ENCODE measurements around the gene DFFA. TPM values are rescaled to one million over a fixed set of nuclear protein-coding genes. Genes with fewer than 3 reads are reported as not detected.
"Not testable (repeated sequence)": the region's sequence is repeated elsewhere in the genome, so short reads cannot be mapped to it uniquely, and the experiment has no call there.

The DFFA gene
- total RNA-seq, 1 donor from 2014 or later = 22.8 TPM

- DNase-seq (ENCODE audit: low spot score) = no peak
- intact Hi-C loops (cut with DNase I) = loop anchor here (2.0 kb wide), 1 partner anchor 362 kb away; no protein-coding TSS in a partner anchor
These were observed 35.0 kb upstream of the DFFA start for GRCh38 chr1:10507111-10507879.

DNA sequence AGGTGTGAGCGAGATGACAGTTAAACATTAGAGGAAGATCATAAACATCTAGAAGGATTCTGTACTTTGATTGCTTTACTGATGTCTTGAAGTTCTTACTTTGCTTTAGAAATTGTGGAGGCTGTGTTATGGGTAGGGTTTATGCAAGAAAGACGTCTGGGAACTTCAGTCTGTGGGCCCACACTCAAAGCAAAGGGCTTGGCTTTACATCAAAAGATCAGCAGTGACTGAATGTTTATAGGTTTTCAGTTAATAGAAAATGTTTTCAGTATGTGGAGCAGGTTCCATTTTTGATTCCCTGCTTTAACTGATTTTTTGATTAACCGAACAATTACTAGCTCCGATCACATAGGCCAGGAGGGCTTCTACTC lies 34.3 kb upstream of the DFFA start:
- no peak for DNase-seq (ENCODE audit: low spot score)
- intact Hi-C loops (cut with DNase I) = loop anchor here (2.0 kb wide), 1 partner anchor 362 kb away; no protein-coding TSS in a partner anchor

GRCh38 chr1:10506046-10506676 lies 33.8 kb upstream of the DFFA start:
- intact Hi-C loops (cut with DNase I) = loop anchor here (2.0 kb wide), 1 partner anchor 363 kb away; no protein-coding TSS in a partner anchor
- not testable (repeated sequence) for DNase-seq (ENCODE audit: low spot score)

- intact Hi-C loops (cut with DNase I) = no loop called here
- no peak for DNase-seq (ENCODE audit: low spot score)
These were observed 31.9 kb upstream of the DFFA start for GRCh38 chr1:10504249-10504648.

DNA sequence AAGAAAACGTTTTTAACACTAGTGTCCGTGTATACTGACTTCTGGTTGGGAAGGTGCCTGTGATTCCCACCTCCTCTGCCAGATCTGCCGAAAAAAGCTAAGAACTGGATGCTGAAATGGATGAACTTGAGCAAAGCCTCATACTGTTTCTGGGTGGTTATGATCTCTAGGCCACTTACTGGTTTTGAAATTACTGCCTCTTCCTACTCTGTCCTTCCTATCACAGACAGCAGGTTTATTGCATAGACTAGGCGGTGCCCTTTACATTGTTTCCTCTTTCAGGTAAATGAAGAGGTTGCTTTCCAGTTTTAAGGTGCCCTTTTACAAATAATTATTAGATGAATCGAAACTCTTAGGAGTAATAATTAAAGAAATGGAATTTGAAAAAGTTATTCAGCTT lies 29.9 kb upstream of the DFFA start:
- no peak for DNase-seq (ENCODE audit: low spot score)
- intact Hi-C loops (cut with DNase I) = no loop called here

GRCh38 chr1:10498231-10498630 lies 25.9 kb upstream of the DFFA start:
- intact Hi-C loops (cut with DNase I) = no loop called here
- DNase-seq (ENCODE audit: low spot score) = no peak

- no peak for DNase-seq (ENCODE audit: low spot score)
- intact Hi-C loops (cut with DNase I) = no loop called here
These were observed 24.8 kb upstream of the DFFA start for GRCh38 chr1:10497109-10497508.

GRCh38 chr1:10495952-10496351 lies 23.6 kb upstream of the DFFA start:
- no peak for DNase-seq (ENCODE audit: low spot score)
- intact Hi-C loops (cut with DNase I) = loop anchor here (2.0 kb wide), 1 partner anchor 65 kb away; the partner anchor contains the start of gene CENPS

DNA sequence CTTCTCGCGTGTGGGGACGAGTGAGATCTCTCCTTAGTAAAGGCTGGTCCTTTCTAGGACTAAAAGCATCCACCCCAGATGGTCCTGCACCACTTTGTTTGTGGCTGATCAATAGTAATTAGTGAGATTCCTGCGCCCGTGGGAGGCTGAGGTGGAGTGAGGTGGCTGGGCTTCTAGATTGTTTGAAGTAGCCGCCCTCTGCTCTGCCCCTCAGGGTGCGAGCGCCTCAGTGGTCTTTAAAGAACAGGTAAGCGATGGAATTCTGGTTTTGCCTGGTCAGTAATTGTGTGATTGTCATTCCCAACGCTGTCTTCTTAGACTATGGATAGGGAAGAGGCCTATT lies 23.1 kb upstream of the DFFA start:
- intact Hi-C loops (cut with DNase I) = loop anchor here (2.0 kb wide), 1 partner anchor 65 kb away; the partner anchor contains the start of gene CENPS
- no peak for DNase-seq (ENCODE audit: low spot score)

- peak; percentile 87 for DNase-seq (ENCODE audit: low spot score)
- intact Hi-C loops (cut with DNase I) = loop anchor here (2.0 to 5.0 kb wide), 2 partner anchors 64 to 118 kb away; partner anchors contain the start of gene CENPS
These were observed 22.6 kb upstream of the DFFA start for GRCh38 chr1:10494754-10495474.

DNA sequence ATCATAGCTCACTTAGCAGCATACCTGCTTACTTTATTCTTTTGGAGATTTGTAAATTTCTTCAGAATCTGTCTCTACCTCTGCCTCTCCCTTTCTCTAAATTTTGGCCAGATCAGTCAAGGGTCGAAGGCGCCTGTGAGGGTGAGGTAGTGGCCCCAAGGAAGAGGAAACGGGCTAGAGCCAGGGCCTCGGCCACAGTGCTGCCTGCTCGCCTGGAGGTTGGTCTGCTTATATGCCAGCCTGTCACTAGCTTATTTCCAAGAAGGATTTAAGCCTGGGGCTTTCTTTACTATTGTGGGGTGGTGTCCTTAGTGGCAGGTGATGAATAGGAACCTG lies 22.1 kb upstream of the DFFA start:
- intact Hi-C loops (cut with DNase I) = loop anchor here (2.0 to 5.0 kb wide), 2 partner anchors 64 to 117 kb away; partner anchors contain the start of gene CENPS
- no peak for DNase-seq (ENCODE audit: low spot score)

DNA sequence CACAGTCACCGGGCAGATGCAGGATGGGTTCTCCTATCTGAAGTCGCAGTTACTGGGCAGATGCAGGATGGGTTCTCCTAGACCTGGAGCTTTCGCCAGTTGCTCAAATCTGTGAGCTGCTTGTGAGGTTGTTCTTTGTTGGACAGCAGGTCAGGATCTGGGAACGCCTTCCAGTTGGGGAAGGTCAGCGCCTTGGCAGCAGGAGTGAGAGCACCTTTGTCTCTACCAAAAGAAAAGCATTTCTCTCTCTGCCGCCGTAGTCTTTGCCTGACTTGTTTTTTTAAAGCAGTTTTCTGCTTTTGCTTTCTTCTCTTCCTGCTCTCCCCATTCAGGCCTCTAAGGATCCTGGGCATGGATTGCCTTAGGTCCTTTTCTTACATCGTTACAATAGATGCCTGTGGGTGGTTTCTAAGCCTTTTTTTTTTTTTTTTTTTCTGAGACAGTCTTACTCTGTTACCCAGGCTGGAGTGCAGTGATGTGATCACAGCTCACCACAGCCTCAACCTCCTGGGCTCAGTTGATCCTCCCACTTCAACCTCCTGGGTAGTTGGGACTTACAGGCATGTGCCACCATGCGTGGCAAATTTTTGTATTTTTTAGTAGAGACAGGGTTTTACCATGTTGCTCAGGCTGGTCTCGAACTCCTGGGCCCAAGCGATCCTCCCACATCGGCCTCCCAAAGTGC lies 18.1 kb upstream of the DFFA start:
- no peak for DNase-seq (ENCODE audit: low spot score)
- intact Hi-C loops (cut with DNase I) = loop anchor here (5.0 kb wide), 1 partner anchor 113 kb away; no protein-coding TSS in a partner anchor

DNA sequence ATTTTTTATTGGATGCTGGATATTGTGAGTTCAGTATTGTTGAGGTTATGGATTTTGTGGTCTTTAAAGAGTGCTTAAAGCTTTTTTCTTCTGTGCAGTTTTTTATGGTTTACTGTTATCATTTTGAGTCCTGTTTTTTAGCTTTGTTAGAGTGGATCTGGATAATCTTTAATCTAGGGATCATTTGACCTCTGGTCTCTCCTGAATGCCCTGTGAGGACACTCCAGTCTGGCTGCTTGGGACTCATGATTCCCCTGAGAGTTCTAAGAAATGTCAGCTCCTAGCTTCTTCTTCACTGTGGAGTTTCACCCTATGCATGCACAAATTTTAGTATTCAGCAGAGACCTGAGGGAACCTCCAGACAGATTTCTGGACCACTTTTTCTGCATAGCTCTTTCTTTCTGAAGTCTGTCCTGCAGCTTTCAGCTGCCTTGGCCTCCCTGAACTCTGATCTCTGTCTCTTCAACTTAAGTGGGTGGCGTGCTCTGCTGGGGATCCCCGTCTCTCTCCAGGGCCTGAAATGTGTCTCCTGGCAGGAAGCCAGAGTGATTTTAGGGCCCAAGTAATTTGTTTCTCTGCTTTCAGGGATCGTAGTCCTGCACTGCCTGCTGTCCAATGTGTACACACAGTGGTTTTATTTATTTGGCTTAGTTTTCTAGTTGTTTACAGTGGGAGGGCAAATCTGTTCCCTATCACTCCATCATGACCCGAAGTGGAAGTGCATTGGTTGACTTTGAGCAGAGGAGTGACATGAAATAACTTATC lies 17.1 kb upstream of the DFFA start:
- DNase-seq (ENCODE audit: low spot score) = no peak
- intact Hi-C loops (cut with DNase I) = loop anchor here (5.0 kb wide), 1 partner anchor 112 kb away; no protein-coding TSS in a partner anchor

GRCh38 chr1:10484521-10484920 lies 12.2 kb upstream of the DFFA start:
- DNase-seq (ENCODE audit: low spot score) = no peak
- intact Hi-C loops (cut with DNase I) = no loop called here

- DNase-seq (ENCODE audit: low spot score) = no peak
- intact Hi-C loops (cut with DNase I) = no loop called here
These were observed 8.3 kb upstream of the DFFA start for GRCh38 chr1:10480614-10481013.

- no peak for DNase-seq (ENCODE audit: low spot score)
- intact Hi-C loops (cut with DNase I) = no loop called here
These were observed 7.0 kb upstream of the DFFA start for GRCh38 chr1:10479296-10479695.

GRCh38 chr1:10475510-10475909 lies 3.2 kb upstream of the DFFA start:
- intact Hi-C loops (cut with DNase I) = loop anchor here (2.0 kb wide), 1 partner anchor 45 kb away; the partner anchor contains the start of gene CENPS

DNA sequence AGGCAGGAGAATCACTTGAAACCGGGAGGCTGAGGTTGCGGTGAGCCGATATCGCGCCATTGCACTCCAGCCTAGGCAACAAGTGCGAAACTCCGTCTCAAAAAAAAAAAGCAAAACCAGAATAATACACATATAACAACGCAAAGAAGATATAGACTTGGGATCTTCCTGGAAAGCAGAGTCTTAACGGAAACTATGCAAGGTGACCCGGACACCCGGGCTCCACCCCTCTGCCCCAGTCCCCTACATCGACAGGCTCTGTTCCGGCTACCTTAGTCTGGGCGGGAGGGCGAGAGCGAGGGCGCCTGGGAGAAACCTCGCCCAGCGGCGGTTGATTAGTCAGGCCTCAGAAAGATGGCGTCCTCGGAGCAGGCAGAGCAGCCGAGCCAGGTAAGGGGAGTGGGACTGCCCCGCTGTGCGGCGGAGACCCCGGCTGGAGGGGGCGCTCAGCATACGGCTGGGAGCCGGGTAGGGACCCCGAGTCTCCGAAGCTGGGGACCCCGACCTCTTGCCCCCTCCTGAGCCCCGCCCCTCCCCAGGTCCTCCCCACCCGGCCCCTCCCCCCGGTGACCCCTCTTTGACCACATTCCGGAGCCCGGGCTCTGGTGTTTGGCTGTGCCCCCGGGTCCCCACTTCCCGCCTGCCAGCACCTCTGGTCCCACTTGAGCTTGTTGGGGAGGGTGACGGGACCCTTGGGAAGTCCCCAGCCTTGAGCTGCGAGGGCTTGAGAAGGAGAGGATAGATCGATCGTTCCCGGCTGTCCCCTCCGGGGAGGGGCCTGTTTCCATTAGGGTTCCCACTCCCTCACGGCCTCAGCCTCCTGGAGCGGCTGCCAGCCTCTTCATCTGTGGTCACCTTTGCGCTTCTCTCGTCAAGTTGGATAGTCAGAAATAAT lies 2.5 kb upstream of the DFFA start, which contains the start of gene PEX14:
Gene PEX14 (plus strand): TSS at position 338 of the 895 bp plus-strand sequence. CDS start 17 bp downstream, at position 355.
- intact Hi-C loops (cut with DNase I) = loop anchor here (2.0 kb wide), 1 partner anchor 44 kb away; the partner anchor contains the start of gene CENPS

More at GRCh38 chr1:10475510-10475909, 3.2 kb upstream of the DFFA start:
- no peak for DNase-seq (ENCODE audit: low spot score)

More for the DNA sequence above, 2.5 kb upstream of the DFFA start, which contains the start of gene PEX14:
- peak; percentile 90 for DNase-seq (ENCODE audit: low spot score)

Data from cardiac septum (tissue), 1 donor.